ENCODE data around the gene PHKB.
"Not testable (repeated sequence)": the region's sequence is repeated elsewhere in the genome, so short reads cannot be mapped to it uniquely, and the experiment has no call there.

PHKB gene

GRCh38 chr16:47465919-47466630 is 4.9 kb downstream of the PHKB start:
- no peak for ATAC-seq
- TF ChIP-seq, protein P1, sequence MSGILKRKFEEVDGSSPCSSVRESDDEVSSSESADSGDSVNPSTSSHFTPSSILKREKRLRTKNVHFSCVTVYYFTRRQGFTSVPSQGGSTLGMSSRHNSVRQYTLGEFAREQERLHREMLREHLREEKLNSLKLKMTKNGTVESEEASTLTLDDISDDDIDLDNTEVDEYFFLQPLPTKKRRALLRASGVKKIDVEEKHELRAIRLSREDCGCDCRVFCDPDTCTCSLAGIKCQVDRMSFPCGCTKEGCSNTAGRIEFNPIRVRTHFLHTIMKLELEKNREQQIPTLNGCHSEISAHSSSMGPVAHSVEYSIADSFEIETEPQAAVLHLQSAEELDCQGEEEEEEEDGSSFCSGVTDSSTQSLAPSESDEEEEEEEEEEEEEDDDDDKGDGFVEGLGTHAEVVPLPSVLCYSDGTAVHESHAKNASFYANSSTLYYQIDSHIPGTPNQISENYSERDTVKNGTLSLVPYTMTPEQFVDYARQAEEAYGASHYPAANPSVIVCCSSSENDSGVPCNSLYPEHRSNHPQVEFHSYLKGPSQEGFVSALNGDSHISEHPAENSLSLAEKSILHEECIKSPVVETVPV (CRISPR knock-in tag; IDR thresholded peaks at IDR 0.05): no peak

DNA sequence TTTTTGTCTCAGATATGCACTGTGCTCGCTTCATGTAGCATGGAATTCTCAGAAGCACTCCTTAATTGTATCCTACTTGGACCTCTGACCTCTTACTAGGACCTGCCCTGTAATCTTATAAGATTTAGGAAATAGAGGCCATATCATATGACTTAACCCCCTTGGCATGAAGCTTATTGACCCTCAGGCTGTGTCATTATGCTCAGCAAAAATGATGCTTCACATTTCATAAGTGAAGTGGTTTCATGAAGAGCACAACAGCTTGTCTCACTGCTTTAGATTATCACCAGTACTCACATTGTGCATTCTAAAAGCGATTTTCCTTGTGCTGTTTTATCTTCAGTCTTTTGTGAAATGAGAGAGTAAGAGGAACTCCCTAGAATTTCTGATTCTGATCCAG is 6.4 kb downstream of the PHKB start:
- no peak for ATAC-seq
- TF ChIP-seq ZNF565 (CRISPR knock-in tag; conservative IDR thresholded peaks at IDR 0.05; ENCODE audit: low read depth) (no peak), ARNTL (CRISPR knock-in tag; IDR thresholded peaks at IDR 0.05; ENCODE audit: borderline replicate concordance, low read depth) (no peak), ZNF70 (CRISPR knock-in tag; IDR thresholded peaks at IDR 0.05) (no peak), POU6F1 (CRISPR knock-in tag; IDR thresholded peaks at IDR 0.05; ENCODE audit: borderline replicate concordance, low read depth) (no peak), SNAI2 (CRISPR knock-in tag; IDR thresholded peaks at IDR 0.05) (no peak), ZC3H10 (CRISPR knock-in tag; IDR thresholded peaks at IDR 0.05) (no peak)

DNA sequence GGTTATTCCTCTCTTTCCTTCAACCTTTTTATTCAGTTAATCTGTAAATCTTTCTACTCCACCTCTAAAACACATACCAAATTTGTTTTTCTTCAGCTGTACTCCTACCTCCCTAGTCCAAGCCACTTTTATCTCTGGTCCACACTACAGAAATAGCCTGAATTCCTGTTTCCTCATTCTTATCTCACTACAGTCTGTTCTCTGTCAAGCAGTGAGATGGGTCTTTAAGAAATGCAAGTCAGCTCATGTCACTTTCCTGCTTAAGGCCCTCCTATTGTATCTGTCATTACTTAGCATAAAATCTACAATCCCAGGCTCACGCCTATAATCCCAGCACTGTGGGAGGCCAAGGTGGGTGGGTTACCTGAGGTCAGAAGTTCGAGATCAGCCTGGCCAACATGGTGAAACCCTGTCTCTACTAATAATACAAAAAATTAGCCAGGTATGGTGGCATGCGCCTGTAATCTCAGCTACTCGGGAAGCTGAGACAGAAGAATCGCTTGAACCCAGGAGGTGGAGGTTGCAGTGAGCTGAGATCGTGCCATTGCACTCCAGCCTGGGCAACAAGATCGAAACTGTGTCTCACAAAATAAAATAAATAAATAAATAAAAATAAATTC is 7.0 kb downstream of the PHKB start:
- ATAC-seq: not testable (repeated sequence)

- no peak for ATAC-seq
- TF ChIP-seq TCF4 (CRISPR knock-in tag; IDR thresholded peaks at IDR 0.05; ENCODE audit: borderline replicate concordance) (peak; percentile 81), RARB (CRISPR knock-in tag; IDR thresholded peaks at IDR 0.05) (no peak), ZC3H10 (CRISPR knock-in tag; IDR thresholded peaks at IDR 0.05) (no peak), ZNF565 (CRISPR knock-in tag; conservative IDR thresholded peaks at IDR 0.05; ENCODE audit: low read depth) (no peak), ZFP30 (CRISPR knock-in tag; IDR thresholded peaks at IDR 0.05) (no peak), SNAI2 (CRISPR knock-in tag; IDR thresholded peaks at IDR 0.05) (no peak), ZNF70 (CRISPR knock-in tag; IDR thresholded peaks at IDR 0.05) (no peak), TSHZ2 (CRISPR knock-in tag; IDR thresholded peaks at IDR 0.05) (0 out of 2 replicates have a peak, but pooled peaks have one; percentile 32), ARNTL (CRISPR knock-in tag; IDR thresholded peaks at IDR 0.05; ENCODE audit: borderline replicate concordance, low read depth) (no peak), POU6F1 (CRISPR knock-in tag; IDR thresholded peaks at IDR 0.05; ENCODE audit: borderline replicate concordance, low read depth) (no peak), ESRRG (CRISPR knock-in tag; IDR thresholded peaks at IDR 0.05) (no peak), CREB5 (CRISPR knock-in tag; IDR thresholded peaks at IDR 0.05; ENCODE audit: low read depth) (no peak), ZNF8 (CRISPR knock-in tag; IDR thresholded peaks at IDR 0.05) (peak; percentile 74; the same call in 1 of the 2 replicates)
Observed at GRCh38 chr16:47469227-47469626, 8.1 kb downstream of the PHKB start.

- no peak for ATAC-seq
- TF ChIP-seq TSHZ2 (CRISPR knock-in tag; IDR thresholded peaks at IDR 0.05) (no peak), CREB5 (CRISPR knock-in tag; IDR thresholded peaks at IDR 0.05; ENCODE audit: low read depth) (no peak), PPARA (CRISPR knock-in tag; IDR thresholded peaks at IDR 0.05; ENCODE audit: borderline replicate concordance) (no peak)
- TF ChIP-seq, protein P1 (CRISPR knock-in tag; IDR thresholded peaks at IDR 0.05): no peak
Observed at GRCh38 chr16:47470211-47470610, 9.1 kb downstream of the PHKB start.

All from SK-N-SH treated with all-trans-retinoic acid at 6 μM for 48 hours (cell line).